HG03175 (cell line): Measurements from ENCODE around the gene NDFIP2.

Source experiments
- ATAC-seq: cut with Tn5 transposase; IDR thresholded peaks from one replicate; pipeline ENCODE4 v1.9.1; 2021; ENCODE audit warnings: mild to moderate bottlenecking, moderate library complexity; ENCODE audit not compliant: unreplicated experiment

The NDFIP2 gene

DNA sequence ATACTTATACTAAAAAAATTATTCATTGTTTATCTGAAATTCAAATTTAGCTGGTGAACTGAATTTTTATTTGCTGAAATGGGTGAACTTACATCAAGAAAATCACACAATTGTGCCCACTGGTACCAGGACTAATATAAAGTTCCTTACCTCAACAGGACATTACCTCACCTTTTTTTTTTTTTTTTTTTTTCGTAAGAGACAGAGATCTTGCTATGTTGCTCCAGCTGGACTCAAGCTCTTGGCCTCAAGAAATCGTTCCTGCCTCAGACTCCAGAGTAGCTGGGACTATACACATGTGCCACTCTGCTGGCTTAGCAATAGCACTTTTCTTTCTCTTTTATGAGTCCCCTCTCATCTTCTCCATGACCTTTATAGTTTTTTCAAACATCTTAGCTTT is 22.5 kb upstream of the NDFIP2 start:
- no peak for ATAC-seq

GRCh38 chr13:79459906-79460305 is 21.0 kb upstream of the NDFIP2 start:
- no peak for ATAC-seq

DNA sequence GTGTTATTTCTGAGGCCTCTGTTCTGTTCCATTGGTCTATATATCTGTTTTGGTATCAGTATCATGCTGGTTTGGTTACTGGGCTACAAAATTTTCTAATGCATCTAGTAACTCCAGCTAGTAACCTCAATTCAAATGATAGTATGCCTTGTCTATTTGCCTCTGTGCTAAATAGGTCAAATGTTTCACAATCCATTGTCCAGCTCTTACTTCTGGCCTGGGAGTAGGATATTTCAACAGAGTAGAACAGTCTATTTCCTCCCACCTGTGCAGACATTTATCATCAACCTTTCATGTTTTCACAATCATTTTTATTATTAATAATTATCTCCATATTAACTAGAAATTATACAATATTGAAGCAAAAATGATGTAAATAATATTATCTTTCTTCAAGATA is 18.1 kb upstream of the NDFIP2 start:
- ATAC-seq = no peak

DNA sequence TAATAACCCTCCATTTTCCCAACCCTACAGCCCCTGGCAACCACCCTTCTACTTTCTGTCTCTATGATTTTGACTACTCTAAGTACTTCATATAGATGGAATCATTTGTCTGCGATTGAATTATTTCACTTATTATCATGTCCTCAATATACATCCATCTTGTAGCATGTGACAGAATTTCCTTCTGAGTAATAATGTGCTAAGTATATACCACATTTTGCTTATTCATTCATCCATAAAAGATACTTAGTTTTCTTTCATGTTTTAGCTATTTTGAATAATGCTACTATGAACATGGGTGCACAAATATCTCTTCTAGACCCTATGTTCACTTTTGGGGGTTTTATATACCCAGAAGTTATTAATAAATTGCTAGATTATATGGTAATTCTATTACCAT is 17.4 kb upstream of the NDFIP2 start:
- ATAC-seq = no peak

- no peak for ATAC-seq
These were observed 14.1 kb upstream of the NDFIP2 start for GRCh38 chr13:79466872-79467271.

DNA sequence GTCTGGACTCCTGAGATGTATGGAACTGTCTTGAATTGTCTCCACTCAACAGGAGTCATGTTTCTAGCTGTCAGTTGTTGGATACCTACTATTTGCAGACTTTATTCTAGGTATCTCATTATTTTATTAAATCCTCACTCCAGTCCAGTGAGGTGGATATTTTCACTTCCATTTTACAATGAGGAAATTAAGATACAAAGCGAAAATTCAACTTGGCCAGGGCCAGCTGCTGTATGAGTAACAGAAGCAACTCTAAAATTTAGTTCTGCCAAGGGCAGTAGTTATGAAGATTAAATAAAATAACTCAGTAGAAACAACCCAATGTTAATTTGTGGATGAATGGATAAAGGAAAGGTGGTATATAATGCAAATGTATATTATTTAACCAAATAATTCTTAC is 12.6 kb upstream of the NDFIP2 start:
- ATAC-seq = no peak

GRCh38 chr13:79468819-79469218 is 12.1 kb upstream of the NDFIP2 start:
- ATAC-seq = peak; percentile 66

- ATAC-seq = no peak
These were observed 11.3 kb upstream of the NDFIP2 start for GRCh38 chr13:79469608-79470007.

- no peak for ATAC-seq
These were observed 10.3 kb upstream of the NDFIP2 start for GRCh38 chr13:79470666-79471065.

DNA sequence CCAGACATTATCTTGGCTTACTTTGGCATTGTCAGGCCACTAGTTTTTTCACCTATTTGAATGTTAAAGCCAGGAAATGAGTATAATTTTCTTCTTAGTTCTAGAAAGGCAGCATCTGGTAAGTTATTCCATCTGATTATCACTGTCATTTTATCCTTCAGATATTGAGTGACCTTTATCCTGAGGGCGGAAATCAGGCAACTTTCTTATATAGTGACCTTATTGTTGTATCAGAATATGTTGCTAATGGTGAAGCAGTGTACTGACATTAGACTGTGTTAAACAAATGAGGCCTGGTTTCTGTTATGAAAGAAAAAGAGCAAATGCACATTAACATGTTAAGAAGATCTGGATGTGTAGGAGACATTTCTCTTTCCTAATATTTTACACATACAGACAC is 5.4 kb upstream of the NDFIP2 start:
- no peak for ATAC-seq

GRCh38 chr13:79477968-79478367 is 3.0 kb upstream of the NDFIP2 start:
- ATAC-seq = no peak

- no peak for ATAC-seq
These were observed 1.1 kb upstream of the NDFIP2 start for GRCh38 chr13:79479882-79480281.

DNA sequence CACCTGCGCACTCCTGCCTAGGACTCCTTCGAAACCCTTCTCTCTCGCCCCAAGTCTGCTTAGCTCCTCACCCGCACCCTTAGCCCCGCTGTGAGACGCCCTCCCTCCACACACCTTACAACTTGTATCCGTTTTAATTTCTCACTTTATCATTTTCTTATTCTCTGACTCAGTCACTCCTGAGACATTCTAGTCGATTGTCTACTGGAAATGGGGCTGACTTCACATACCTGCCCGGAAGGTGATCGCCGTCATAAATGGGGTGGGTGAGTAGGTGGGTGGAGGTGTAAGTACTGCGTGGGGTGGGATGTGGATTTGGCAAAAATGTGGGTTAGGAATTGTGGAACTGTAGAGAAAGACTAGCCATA is 714 bp downstream of the NDFIP2 start:
- peak; percentile 32 for ATAC-seq

- ATAC-seq = no peak
These were observed 1.5 kb downstream of the NDFIP2 start for GRCh38 chr13:79482281-79482970.

DNA sequence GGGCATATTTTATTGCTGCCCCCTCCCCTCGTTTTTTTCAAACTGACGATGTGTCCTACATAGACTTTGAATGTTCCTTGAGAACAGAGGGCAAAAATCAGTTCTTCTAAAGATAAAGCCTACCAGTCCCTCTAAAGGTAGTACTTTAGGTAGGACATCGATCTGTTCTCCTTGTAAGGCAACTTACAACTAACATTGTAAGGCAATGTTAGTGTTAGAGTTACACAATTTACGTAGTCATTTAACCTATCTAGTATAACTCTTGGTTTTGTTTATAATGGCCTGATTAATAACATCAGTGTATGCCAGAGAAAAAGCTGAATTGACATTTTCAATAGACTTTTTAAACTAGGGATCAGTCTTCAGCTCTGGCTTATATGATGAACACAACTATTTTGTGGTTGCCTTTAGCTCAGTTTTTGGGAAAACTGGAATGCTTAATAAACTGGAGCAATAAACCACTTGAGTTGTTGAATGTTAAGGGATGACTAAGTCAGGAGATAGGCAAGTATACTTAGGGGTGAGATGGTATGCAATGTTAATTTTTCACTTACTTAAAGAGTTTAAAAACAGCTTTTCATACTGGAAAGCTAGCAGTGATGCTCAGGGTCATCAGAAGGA is 2.2 kb downstream of the NDFIP2 start:
- no peak for ATAC-seq

DNA sequence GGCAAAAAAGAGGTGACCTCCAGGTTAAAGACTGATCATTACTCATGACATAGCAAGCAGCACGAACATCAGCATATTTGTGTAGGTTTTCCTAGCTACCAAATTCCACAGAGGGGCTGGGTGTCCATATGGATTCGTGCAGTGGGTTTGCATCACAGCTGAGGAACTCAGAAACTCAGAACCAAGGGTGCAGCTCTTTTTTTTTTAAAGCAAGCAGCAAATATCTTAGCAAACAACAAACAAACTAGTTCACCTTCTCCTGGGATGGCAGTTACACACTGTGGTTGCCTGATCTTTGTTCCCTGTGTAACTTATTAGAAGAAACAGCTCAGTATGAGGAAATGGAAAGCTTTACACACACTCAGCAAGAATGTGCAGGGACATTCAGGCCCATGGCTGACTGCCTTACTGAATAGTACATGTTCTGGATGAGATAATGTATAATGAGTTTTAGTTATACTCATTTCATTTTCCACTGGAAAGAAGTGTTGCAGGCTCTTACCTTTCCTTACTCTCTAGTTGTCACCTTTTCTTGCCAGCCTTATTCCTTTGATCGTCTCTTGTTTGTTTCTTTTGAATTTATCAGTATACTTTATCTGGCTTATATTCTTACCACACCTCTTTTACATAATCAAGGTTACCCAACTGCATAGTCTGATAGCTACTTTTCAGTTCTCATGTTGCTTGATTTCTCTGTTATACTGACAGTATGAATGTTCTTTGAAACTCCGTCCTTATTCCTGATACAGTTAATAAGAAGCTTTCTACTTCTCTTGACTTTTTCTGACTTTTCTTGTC is 4.3 kb downstream of the NDFIP2 start:
- no peak for ATAC-seq

DNA sequence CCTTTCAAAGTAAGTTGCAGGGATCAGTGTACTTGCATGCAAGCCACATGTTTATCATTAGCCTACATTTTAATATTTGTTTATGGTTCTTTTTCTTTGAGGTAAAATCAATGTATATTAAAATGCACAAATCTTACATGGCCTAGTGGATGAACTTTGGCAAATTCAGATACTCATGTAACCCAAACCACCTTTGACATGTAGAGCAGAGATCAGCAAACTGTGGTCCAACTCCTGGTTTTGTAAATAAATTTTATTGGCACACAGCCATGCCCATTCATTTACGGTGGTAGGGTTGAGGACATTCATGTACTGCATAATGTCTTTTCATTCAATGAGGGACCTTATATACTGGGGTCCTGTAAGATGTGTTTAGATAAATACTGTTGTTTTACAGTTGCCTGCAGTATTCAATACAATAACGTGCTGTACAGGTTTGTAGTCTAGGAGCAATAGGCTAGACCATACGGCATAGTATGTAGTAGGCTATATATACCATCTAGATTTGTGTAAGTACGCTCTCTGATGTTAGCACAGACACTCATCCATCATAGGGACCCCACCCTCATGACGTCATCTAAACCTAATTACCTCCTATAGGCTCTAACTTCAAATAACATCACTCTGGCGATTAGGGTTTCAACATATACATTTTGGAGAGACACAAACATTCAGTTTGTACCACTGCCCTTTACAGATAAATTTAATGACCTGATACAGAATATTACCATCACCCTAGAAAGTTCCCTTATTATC is 5.7 kb downstream of the NDFIP2 start:
- no peak for ATAC-seq

DNA sequence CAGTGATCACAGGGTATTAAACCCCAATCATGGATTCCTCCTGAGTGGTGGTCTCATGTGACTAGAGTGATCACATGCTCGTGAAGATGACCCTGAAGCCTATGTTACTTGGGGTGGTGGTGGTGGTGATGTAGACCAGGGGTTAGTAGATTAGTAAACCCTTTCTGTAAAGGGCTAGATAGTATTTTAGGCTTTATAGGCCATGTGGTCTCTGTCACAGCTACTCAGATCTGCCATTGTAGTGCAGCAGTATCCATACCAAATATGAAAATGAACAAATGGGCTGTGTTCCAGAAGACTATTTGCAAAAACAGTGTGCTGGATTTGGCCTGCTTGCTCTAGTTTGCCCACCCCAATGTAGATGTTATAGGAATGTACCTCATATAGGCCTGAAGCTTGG is 9.4 kb downstream of the NDFIP2 start:
- no peak for ATAC-seq

- ATAC-seq = no peak
These were observed 9.9 kb downstream of the NDFIP2 start for GRCh38 chr13:79490824-79491223.

GRCh38 chr13:79491715-79492114 is 10.8 kb downstream of the NDFIP2 start:
- no peak for ATAC-seq

- ATAC-seq = no peak
These were observed 11.4 kb downstream of the NDFIP2 start for GRCh38 chr13:79492313-79492798.
